PFSK-1 (cell line): ENCODE results near the gene MYOM3.

Source experiments
- FOXP2 ChIP-seq: optimal IDR thresholded peaks from 2 replicates; pipeline ENCODE3; 2011; ENCODE audit warnings: borderline replicate concordance, control low read depth, inconsistent platforms; ENCODE audit not compliant: insufficient read depth; ENCODE audit errors: extremely low read length, extremely low read depth
- POLR2AphosphoS5 ChIP-seq: IDR thresholded peaks from 2 replicates; pipeline ENCODE4 v1.6.1; 2012; ENCODE audit warnings: low read depth, mild to moderate bottlenecking, control low read depth, low read length, moderate library complexity
- TF ChIP-seq, protein P1 (sequence below), 2 experiments: IDR thresholded peaks; 2 replicates each; pipeline versions ENCODE4 v1.6.1 to v1.8.0; 2011 to 2012; ENCODE audit warnings: low read depth in 2 of 2, low read length in 2 of 2, control low read depth in 1 of 2, inconsistent platforms in 1 of 2, mild to moderate bottlenecking in 1 of 2, moderate library complexity in 1 of 2; ENCODE audit not compliant: insufficient read depth in 1 of 2

DNA sequence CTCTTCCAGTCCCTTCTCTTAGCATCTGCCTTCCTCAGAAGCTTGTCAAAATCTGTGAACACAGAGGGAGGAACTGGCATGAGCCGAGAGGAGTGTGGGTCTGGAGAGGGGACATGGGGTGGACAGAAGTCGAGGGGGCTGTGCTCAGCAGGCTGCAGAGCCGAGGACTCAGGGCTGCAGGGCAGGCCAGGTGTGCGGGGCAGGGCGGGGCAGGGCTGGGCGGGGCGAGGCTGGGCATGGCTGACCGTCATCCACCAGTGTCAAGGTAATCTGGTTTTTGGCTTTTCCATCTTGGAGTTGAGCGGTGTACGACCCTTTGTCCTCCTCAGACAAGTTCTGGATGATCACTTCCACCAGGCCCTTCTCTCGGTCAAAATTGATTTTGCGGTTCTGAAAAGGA is 44.0 kb downstream of the MYOM3 start:
- TF ChIP-seq POLR2AphosphoS5 (no peak), FOXP2 (no peak)
- TF ChIP-seq, protein P1, sequence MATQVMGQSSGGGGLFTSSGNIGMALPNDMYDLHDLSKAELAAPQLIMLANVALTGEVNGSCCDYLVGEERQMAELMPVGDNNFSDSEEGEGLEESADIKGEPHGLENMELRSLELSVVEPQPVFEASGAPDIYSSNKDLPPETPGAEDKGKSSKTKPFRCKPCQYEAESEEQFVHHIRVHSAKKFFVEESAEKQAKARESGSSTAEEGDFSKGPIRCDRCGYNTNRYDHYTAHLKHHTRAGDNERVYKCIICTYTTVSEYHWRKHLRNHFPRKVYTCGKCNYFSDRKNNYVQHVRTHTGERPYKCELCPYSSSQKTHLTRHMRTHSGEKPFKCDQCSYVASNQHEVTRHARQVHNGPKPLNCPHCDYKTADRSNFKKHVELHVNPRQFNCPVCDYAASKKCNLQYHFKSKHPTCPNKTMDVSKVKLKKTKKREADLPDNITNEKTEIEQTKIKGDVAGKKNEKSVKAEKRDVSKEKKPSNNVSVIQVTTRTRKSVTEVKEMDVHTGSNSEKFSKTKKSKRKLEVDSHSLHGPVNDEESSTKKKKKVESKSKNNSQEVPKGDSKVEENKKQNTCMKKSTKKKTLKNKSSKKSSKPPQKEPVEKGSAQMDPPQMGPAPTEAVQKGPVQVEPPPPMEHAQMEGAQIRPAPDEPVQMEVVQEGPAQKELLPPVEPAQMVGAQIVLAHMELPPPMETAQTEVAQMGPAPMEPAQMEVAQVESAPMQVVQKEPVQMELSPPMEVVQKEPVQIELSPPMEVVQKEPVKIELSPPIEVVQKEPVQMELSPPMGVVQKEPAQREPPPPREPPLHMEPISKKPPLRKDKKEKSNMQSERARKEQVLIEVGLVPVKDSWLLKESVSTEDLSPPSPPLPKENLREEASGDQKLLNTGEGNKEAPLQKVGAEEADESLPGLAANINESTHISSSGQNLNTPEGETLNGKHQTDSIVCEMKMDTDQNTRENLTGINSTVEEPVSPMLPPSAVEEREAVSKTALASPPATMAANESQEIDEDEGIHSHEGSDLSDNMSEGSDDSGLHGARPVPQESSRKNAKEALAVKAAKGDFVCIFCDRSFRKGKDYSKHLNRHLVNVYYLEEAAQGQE (IDR thresholded peaks at IDR 0.05; ENCODE audit: insufficient read depth in 1 of 2, low read depth in 2 of 2, low read length in 2 of 2) = no peak
